ENCODE measurements around the gene EYS.

The EYS gene

GRCh38 chr6:64803470-64804166 lies 903.4 kb downstream of the EYS start:
- DNase-seq, result no peak

- DNase-seq, result no peak
Measured at GRCh38 chr6:64792534-64792933, 914.5 kb downstream of the EYS start.

GRCh38 chr6:64789476-64789875 lies 917.5 kb downstream of the EYS start:
- DNase-seq, result no peak

- DNase-seq, result no peak
Measured at GRCh38 chr6:64786736-64787135, 920.3 kb downstream of the EYS start.

- DNase-seq, result no peak
Measured at GRCh38 chr6:64782877-64783276, 924.1 kb downstream of the EYS start.

- no peak for DNase-seq
Measured at GRCh38 chr6:64777941-64778785, 928.9 kb downstream of the EYS start.

GRCh38 chr6:64776359-64776758 lies 930.7 kb downstream of the EYS start:
- no peak for DNase-seq

GRCh38 chr6:64774881-64775280 lies 932.1 kb downstream of the EYS start:
- DNase-seq, result no peak

GRCh38 chr6:64750910-64751309 lies 956.1 kb downstream of the EYS start:
- DNase-seq, result no peak

- DNase-seq, result no peak
Measured at GRCh38 chr6:64737418-64737817, 969.6 kb downstream of the EYS start.

- no peak for DNase-seq
Measured at GRCh38 chr6:64736421-64736950, 970.5 kb downstream of the EYS start.

GRCh38 chr6:64733433-64733832 lies 973.6 kb downstream of the EYS start:
- DNase-seq, result no peak

GRCh38 chr6:64732888-64733287 lies 974.1 kb downstream of the EYS start:
- DNase-seq, result no peak

- no peak for DNase-seq
Measured at GRCh38 chr6:64729522-64729921, 977.5 kb downstream of the EYS start.

- DNase-seq, result no peak
Measured at GRCh38 chr6:64727075-64727474, 980.0 kb downstream of the EYS start.

GRCh38 chr6:64724091-64724490 lies 982.9 kb downstream of the EYS start:
- no peak for DNase-seq

GRCh38 chr6:64723327-64724058 lies 983.5 kb downstream of the EYS start:
- no peak for DNase-seq

GRCh38 chr6:64721865-64722264 lies 985.2 kb downstream of the EYS start:
- no peak for DNase-seq

GRCh38 chr6:64717281-64717680 lies 989.7 kb downstream of the EYS start:
- no peak for DNase-seq

GRCh38 chr6:64715624-64716023 lies 991.4 kb downstream of the EYS start:
- DNase-seq, result no peak

- DNase-seq, result no peak
Measured at GRCh38 chr6:64714073-64714472, 993.0 kb downstream of the EYS start.

GRCh38 chr6:64713175-64713574 lies 993.9 kb downstream of the EYS start:
- no peak for DNase-seq

- DNase-seq, result no peak
Measured at GRCh38 chr6:64712606-64713005, 994.4 kb downstream of the EYS start.

Data from CD4-positive, alpha-beta T cell treated with Interleukin-17A for 1 hour (primary cell).